ENCODE results near the gene PRDM16.

PRDM16 gene

GRCh38 chr1:3368059-3368458 lies 299.1 kb downstream of the PRDM16 start:
- ATAC-seq (replicated peaks): no peak
- Mint-ChIP-seq H3K27me3 (peaks cover 4 to 8% of the 10 kb centered on the region in 2 donors), H3K36me3 (ENCODE audit: insufficient read depth) (peaks cover 6% of the 10 kb centered on the region)

GRCh38 chr1:3368711-3369445 lies 299.9 kb downstream of the PRDM16 start:
- Mint-ChIP-seq H3K4me1 (ENCODE audit: low read depth in 2 of 2) (peaks cover 12 to 26% of the 10 kb centered on the region in 2 donors), H3K36me3 (ENCODE audit: insufficient read depth) (peaks cover 6% of the 10 kb centered on the region), H3K9me3 (peaks cover 5 to 21% of the 10 kb centered on the region in 2 donors), H3K27ac (no peak overlapping the region), H3K27me3 (peaks cover 3 to 8% of the 10 kb centered on the region in 2 donors), H3K4me3 (no peak overlapping the region)
- no peak for ATAC-seq (replicated peaks)
- DNase-seq: no peak

More at GRCh38 chr1:3368059-3368458, 299.1 kb downstream of the PRDM16 start:
- H3K4me1 Mint-ChIP-seq (ENCODE audit: low read depth in 2 of 2): peaks cover 9 to 21% of the 10 kb centered on the region in 2 donors
- H3K9me3 Mint-ChIP-seq: peaks cover 5 to 21% of the 10 kb centered on the region in 2 donors
- H3K4me3 Mint-ChIP-seq: no peak overlapping the region
- DNase-seq: no peak
- H3K27ac Mint-ChIP-seq: no peak overlapping the region

- peaks cover 15 to 31% of the 10 kb centered on the region in 2 donors for H3K4me1 Mint-ChIP-seq (ENCODE audit: low read depth in 2 of 2)
- H3K27ac Mint-ChIP-seq: no peak overlapping the region
- peaks cover 5 to 21% of the 10 kb centered on the region in 2 donors for H3K9me3 Mint-ChIP-seq
- no peak for ATAC-seq (replicated peaks)
- H3K36me3 Mint-ChIP-seq (ENCODE audit: insufficient read depth): peaks cover 6% of the 10 kb centered on the region
- no peak overlapping the region for H3K4me3 Mint-ChIP-seq
- peaks cover 0 to 8% of the 10 kb centered on the region in 2 donors for H3K27me3 Mint-ChIP-seq
- no peak for DNase-seq
Measured at GRCh38 chr1:3369446-3370076, 300.6 kb downstream of the PRDM16 start.

DNA sequence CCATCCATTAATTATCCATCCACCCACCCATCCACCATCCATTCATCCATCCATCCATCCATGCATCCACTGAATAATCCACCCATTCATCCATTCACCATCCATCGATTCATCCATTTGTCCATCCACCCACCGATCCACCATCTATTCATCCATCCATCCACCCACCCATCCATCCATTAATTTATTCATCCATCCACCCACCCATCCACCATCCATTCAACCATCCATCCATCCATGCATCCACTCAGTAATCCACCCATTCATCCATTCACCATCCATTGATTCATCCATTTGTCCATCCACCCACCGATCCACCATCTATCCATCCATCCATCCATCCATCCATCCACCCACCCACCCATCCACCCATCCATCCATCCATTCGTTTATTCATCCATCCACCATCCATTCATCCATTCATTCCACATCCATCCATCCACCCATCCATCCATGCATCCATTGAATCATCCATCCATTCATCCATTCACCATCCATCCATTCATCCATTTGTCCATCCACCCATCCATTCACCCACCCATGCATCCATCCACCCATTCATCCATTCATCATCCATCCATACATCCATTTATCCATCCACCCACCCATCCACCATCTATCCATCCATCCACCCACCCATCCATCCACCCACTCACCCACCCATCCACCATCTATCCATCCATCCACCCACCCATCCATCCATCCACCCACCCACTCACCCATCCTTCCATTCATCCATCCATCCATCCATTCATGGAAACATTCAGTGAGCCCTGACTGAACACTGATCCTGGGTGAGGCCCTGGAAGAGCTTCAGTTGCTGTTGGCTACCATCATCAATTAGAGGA lies 302.1 kb downstream of the PRDM16 start:
- no peak for DNase-seq
- Mint-ChIP-seq H3K27me3 (peaks cover 0 to 18% of the 10 kb centered on the region in 2 donors), H3K36me3 (ENCODE audit: insufficient read depth) (peaks cover 6% of the 10 kb centered on the region), H3K9me3 (peaks cover 5 to 21% of the 10 kb centered on the region in 2 donors), H3K4me1 (ENCODE audit: low read depth in 2 of 2) (peaks cover 17 to 31% of the 10 kb centered on the region in 2 donors), H3K4me3 (no peak overlapping the region), H3K27ac (no peak overlapping the region)
- ATAC-seq (replicated peaks): no peak

GRCh38 chr1:3372317-3372716 lies 303.3 kb downstream of the PRDM16 start:
- Mint-ChIP-seq H3K27ac (peak overlapping the region; percentile 83 to 84), H3K4me3 (peak overlapping the region; percentile 68 to 69)

GRCh38 chr1:3373175-3373574 lies 304.2 kb downstream of the PRDM16 start:
- Mint-ChIP-seq H3K36me3 (ENCODE audit: insufficient read depth) (peaks cover 3% of the 10 kb centered on the region), H3K27ac (peak overlapping the region in 1 of 2 donors; percentile 83), H3K9me3 (peaks cover 5 to 21% of the 10 kb centered on the region in 2 donors), H3K27me3 (peaks cover 7 to 32% of the 10 kb centered on the region in 2 donors), H3K4me3 (peak overlapping the region; percentile 68 to 69), H3K4me1 (ENCODE audit: low read depth in 2 of 2) (peaks cover 17 to 31% of the 10 kb centered on the region in 2 donors)
- DNase-seq (peak in 1 of 3 experiments; percentile 29), ATAC-seq (replicated peaks) (no peak)

More at GRCh38 chr1:3372317-3372716, 303.3 kb downstream of the PRDM16 start:
- Mint-ChIP-seq H3K4me1 (ENCODE audit: low read depth in 2 of 2) (peaks cover 17 to 31% of the 10 kb centered on the region in 2 donors), H3K9me3 (peaks cover 5 to 21% of the 10 kb centered on the region in 2 donors), H3K36me3 (ENCODE audit: insufficient read depth) (peaks cover 6% of the 10 kb centered on the region), H3K27me3 (peaks cover 7 to 30% of the 10 kb centered on the region in 2 donors)
- DNase-seq (peak in 2 of 3 experiments; percentile 18 to 39), ATAC-seq (replicated peaks) (peak; percentile 78)

GRCh38 chr1:3373700-3374405 lies 304.9 kb downstream of the PRDM16 start:
- peaks cover 7 to 32% of the 10 kb centered on the region in 2 donors for H3K27me3 Mint-ChIP-seq
- H3K4me3 Mint-ChIP-seq: peak overlapping the region; percentile 68 to 69
- peaks cover 17 to 31% of the 10 kb centered on the region in 2 donors for H3K4me1 Mint-ChIP-seq (ENCODE audit: low read depth in 2 of 2)
- DNase-seq (no peak), ATAC-seq (replicated peaks) (no peak)
- peaks cover 3% of the 10 kb centered on the region for H3K36me3 Mint-ChIP-seq (ENCODE audit: insufficient read depth)
- no peak overlapping the region for H3K27ac Mint-ChIP-seq
- H3K9me3 Mint-ChIP-seq: peaks cover 5 to 21% of the 10 kb centered on the region in 2 donors

GRCh38 chr1:3375245-3375644 lies 306.2 kb downstream of the PRDM16 start:
- no peak overlapping the region for H3K4me3 Mint-ChIP-seq
- ATAC-seq (replicated peaks): no peak
- peak overlapping the region in 1 of 2 donors; percentile 41 for H3K27ac Mint-ChIP-seq
- H3K4me1 Mint-ChIP-seq (ENCODE audit: low read depth in 2 of 2): peaks cover 17 to 31% of the 10 kb centered on the region in 2 donors
- H3K36me3 Mint-ChIP-seq (ENCODE audit: insufficient read depth): peaks cover 3% of the 10 kb centered on the region
- H3K27me3 Mint-ChIP-seq: peaks cover 7 to 32% of the 10 kb centered on the region in 2 donors
- no peak for DNase-seq
- peaks cover 5 to 16% of the 10 kb centered on the region in 2 donors for H3K9me3 Mint-ChIP-seq

DNA sequence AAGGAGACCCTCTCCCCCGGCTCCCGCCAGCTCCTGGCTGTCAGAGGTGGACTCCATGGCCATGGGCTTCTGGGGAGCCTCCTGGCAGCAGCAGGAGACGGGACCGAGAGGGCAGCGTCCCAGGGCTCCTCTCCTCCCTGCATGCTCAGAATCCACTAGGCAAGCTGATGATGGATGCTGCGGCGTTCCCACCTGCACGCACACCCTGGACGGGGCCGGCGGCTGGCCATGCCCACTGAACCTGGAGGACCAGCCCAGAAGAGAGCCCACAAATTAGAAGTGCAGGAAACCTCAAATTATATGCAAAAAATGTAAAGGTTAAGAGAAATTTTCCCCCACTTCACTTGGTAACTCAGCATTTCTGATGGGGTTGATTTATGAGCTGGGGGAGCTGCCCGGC lies 308.2 kb downstream of the PRDM16 start:
- peaks cover 7 to 35% of the 10 kb centered on the region in 2 donors for H3K27me3 Mint-ChIP-seq
- ATAC-seq (replicated peaks): no peak
- DNase-seq: no peak
- H3K9me3 Mint-ChIP-seq: no peaks in the 10 kb centered on the region
- no peak overlapping the region for H3K4me3 Mint-ChIP-seq
- peaks cover 3% of the 10 kb centered on the region for H3K36me3 Mint-ChIP-seq (ENCODE audit: insufficient read depth)
- no peak overlapping the region for H3K27ac Mint-ChIP-seq
- peaks cover 15 to 24% of the 10 kb centered on the region in 2 donors for H3K4me1 Mint-ChIP-seq (ENCODE audit: low read depth in 2 of 2)

DNA sequence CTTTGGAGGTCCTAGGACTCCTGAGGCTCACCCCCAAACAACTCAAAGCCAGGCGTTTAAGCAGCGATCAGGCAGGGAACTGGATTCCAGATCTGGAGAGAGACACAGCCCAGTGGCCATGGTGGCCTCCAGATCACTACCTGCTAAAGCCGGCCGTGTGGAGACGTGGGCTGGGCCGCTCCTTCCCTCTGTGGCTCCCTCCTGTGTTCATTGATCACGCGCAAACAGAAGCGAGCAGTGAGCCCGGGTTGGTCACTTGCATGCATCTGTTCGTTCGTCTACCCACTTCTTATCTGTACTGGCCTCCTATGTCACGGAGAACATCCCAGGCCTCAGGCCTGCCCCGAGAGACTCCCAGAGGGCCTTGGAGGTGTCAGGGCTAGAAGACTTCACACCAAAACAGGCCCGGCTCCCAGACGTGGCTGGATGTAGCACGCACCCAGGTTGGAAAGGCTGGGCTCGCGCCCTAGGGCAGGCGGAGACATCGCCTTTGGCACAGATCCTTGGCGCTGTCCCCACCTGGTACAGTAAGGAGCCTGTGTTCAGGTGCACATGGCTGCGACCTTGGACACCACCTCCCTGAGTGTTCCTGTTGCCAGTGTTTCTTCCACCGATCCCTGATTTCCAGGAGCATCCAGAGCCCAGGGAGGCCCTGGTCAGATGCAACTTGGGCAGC lies 308.7 kb downstream of the PRDM16 start:
- peaks cover 3% of the 10 kb centered on the region for H3K36me3 Mint-ChIP-seq (ENCODE audit: insufficient read depth)
- ATAC-seq (replicated peaks) (no peak), DNase-seq (no peak)
- no peak overlapping the region for H3K4me3 Mint-ChIP-seq
- peaks cover 11 to 18% of the 10 kb centered on the region in 2 donors for H3K4me1 Mint-ChIP-seq (ENCODE audit: low read depth in 2 of 2)
- H3K9me3 Mint-ChIP-seq: no peaks in the 10 kb centered on the region
- H3K27me3 Mint-ChIP-seq: peaks cover 7 to 35% of the 10 kb centered on the region in 2 donors
- no peak overlapping the region for H3K27ac Mint-ChIP-seq

- DNase-seq: no peak
- Mint-ChIP-seq H3K27ac (no peak overlapping the region), H3K27me3 (peaks cover 7 to 44% of the 10 kb centered on the region in 2 donors), H3K36me3 (ENCODE audit: insufficient read depth) (peaks cover 3% of the 10 kb centered on the region), H3K9me3 (no peaks in the 10 kb centered on the region), H3K4me3 (no peak overlapping the region), H3K4me1 (ENCODE audit: low read depth in 2 of 2) (peaks cover 6 to 12% of the 10 kb centered on the region in 2 donors)
- no peak for ATAC-seq (replicated peaks)
Measured at GRCh38 chr1:3378411-3379208, 309.6 kb downstream of the PRDM16 start.
